Lower leg skin (tissue), 3 donors: ENCODE measurements around the gene LRFN2.

Experiments
- POLR2A ChIP-seq, 2 donors: fragments of 450-650 bp; IDR thresholded peaks; one replicate each; pipeline ENCODE4 v1.6.1; 2016 to 2017; ENCODE audit warnings: antibody characterized with exemption in 2 of 2, mild to moderate bottlenecking in 1 of 2, moderate library complexity in 1 of 2
- TF ChIP-seq, protein P1 (sequence below), 3 donors: fragments of 450-650 bp; IDR thresholded peaks; one replicate each; pipeline ENCODE4 v1.5.1; 2016; ENCODE audit warnings: antibody characterized with exemption in 3 of 3, mild to moderate bottlenecking in 3 of 3, moderate library complexity in 2 of 3

DNA sequence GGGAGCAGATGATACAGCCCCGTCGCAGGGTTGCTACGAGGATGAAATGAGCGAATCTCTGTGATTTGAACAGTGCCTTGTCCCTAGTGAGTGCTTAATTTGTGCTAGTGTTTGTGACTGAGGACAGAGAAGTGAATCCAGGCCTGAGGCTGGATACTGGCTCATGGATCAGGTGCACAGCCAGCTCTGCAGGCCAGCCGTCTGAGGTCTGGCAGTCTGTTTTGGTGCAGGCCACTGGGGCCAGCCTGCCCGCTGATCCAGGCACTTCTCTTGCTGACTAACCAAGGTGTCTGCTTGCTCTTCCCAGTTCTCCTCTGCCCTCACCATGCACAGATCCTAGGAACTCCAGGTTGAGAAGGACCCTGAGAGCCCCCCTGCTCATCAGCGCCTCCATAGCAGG is 181.0 kb downstream of the LRFN2 start:
- TF ChIP-seq, protein P1, sequence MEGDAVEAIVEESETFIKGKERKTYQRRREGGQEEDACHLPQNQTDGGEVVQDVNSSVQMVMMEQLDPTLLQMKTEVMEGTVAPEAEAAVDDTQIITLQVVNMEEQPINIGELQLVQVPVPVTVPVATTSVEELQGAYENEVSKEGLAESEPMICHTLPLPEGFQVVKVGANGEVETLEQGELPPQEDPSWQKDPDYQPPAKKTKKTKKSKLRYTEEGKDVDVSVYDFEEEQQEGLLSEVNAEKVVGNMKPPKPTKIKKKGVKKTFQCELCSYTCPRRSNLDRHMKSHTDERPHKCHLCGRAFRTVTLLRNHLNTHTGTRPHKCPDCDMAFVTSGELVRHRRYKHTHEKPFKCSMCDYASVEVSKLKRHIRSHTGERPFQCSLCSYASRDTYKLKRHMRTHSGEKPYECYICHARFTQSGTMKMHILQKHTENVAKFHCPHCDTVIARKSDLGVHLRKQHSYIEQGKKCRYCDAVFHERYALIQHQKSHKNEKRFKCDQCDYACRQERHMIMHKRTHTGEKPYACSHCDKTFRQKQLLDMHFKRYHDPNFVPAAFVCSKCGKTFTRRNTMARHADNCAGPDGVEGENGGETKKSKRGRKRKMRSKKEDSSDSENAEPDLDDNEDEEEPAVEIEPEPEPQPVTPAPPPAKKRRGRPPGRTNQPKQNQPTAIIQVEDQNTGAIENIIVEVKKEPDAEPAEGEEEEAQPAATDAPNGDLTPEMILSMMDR (IDR thresholded peaks at IDR 0.05): no peak
- TF ChIP-seq POLR2A (IDR thresholded peaks at IDR 0.05): no peak
